GM12878 (cell line): ENCODE measurements around the gene AKAP11. TPM values are rescaled to one million over a fixed set of nuclear protein-coding genes. Genes with fewer than 3 reads are reported as not detected.

Experiments
- ATAC-seq: fragments of 200-7000 bp; cut with Tn5 transposase; 3 replicates; pipeline ENCODE4 v1.9.1; 2020; ENCODE audit warnings: mild to moderate bottlenecking, moderate library complexity
- BruUV-seq: library from RNA; stranded (reverse); fragments of 400-500 nt; replicated peaks from 2 replicates; lab custom pipeline; 2021; lab: Mats Ljungman, UMichigan
- CTCF ChIA-PET: fragments of 300-600 bp; sonication (Branson Sonifier 250); formaldehyde crosslinking; extraction: SDS; loops from one replicate; lab custom pipeline; 2021; ENCODE audit warnings: inconsistent platforms; lab: Yijun Ruan, JAX
- POLR2A ChIA-PET: fragments of 350-600 bp; formaldehyde crosslinking; extraction: SDS; loops from one replicate; lab custom pipeline; 2021; ENCODE audit warnings: inconsistent platforms; lab: Charles Lee
- RAD21 ChIA-PET: fragments of 300-600 bp; sonication (Branson Sonifier 250); formaldehyde crosslinking; loops from one replicate; lab custom pipeline; 2023; ENCODE audit warnings: antibody characterized with exemption; ENCODE audit not compliant: unreplicated experiment; lab: Charles Lee
- SMC1A ChIA-PET: fragments of 300-600 bp; sonication (Branson Sonifier 250); formaldehyde crosslinking; loops from one replicate; lab custom pipeline; 2023; ENCODE audit not compliant: unreplicated experiment, uncharacterized antibody; lab: Charles Lee
- DNase-seq: peaks from one replicate; pipeline ENCODE4 v3.0.0-alpha.2; 2011; ENCODE audit warnings: low read depth, low spot score
- FAIRE-seq: peaks from 3 replicates; lab custom pipeline; 2011; peaks lifted over from hg19 to GRCh38; lab: Jason Lieb, UNC
- H2AFZ ChIP-seq: 2 replicates; pipeline ENCODE4 v1.6.0; 2011; ENCODE audit warnings: low read depth, low read length, control low read depth; ENCODE audit not compliant: control insufficient read depth
- H3K27ac ChIP-seq: 2 replicates; pipeline ENCODE4 v1.5.1; 2011; ENCODE audit warnings: control low read depth; ENCODE audit not compliant: control insufficient read depth, insufficient read depth
- H3K27me3 ChIP-seq, 2 experiments: replicated peaks in 1 of 2; 2 replicates each; pipeline versions ENCODE4 v1.6.0 to v1.6.1; 2011; ENCODE audit warnings: low read length in 1 of 2; ENCODE audit not compliant: control insufficient read depth in 2 of 2, insufficient read depth in 2 of 2
- H3K36me3 ChIP-seq, 2 experiments: 2 replicates each; pipeline ENCODE4 v1.5.1; 2011; ENCODE audit warnings: low read length in 1 of 2; ENCODE audit not compliant: control insufficient read depth in 2 of 2, insufficient read depth in 2 of 2
- H3K4me1 ChIP-seq: 2 replicates; pipeline ENCODE4 v1.6.1; 2011; ENCODE audit warnings: mild to moderate bottlenecking, low read length, moderate library complexity, mixed read lengths; ENCODE audit not compliant: control insufficient read depth, insufficient read depth
- H3K4me2 ChIP-seq: 2 replicates; pipeline ENCODE4 v1.6.0; 2011; ENCODE audit warnings: control low read depth; ENCODE audit not compliant: control insufficient read depth, insufficient read depth
- H3K4me3 ChIP-seq: fragments of 200-600 bp; sonication (generic); 2 replicates; pipeline ENCODE4 v1.5.1; 2016
- H3K79me2 ChIP-seq: 2 replicates; pipeline ENCODE4 v1.6.0; 2011; ENCODE audit warnings: low read length; ENCODE audit not compliant: control insufficient read depth, insufficient read depth
- H3K9ac ChIP-seq: 2 replicates; pipeline ENCODE4 v1.8.0; 2011; ENCODE audit warnings: low read length, control low read depth, mixed read lengths; ENCODE audit not compliant: control insufficient read depth, insufficient read depth
- H3K9me3 ChIP-seq: replicated peaks from 3 replicates; pipeline ENCODE4 v1.5.1; 2011; ENCODE audit warnings: mild to moderate bottlenecking, low read length; ENCODE audit not compliant: control insufficient read depth, insufficient read depth
- H4K20me1 ChIP-seq: 2 replicates; pipeline ENCODE4 v1.6.0; 2011; ENCODE audit not compliant: control insufficient read depth, insufficient read depth
- ASH2L ChIP-seq: fragments of 300-600, 200-600 bp; sonication (generic); IDR thresholded peaks from 2 replicates; pipeline ENCODE4 v1.6.1; 2017; ENCODE audit warnings: low read depth, mild to moderate bottlenecking, borderline replicate concordance
- CHD4 ChIP-seq: fragments of 200-600 bp; sonication (generic); IDR thresholded peaks from 2 replicates; pipeline ENCODE4 v1.6.1; 2016; ENCODE audit warnings: mild to moderate bottlenecking
- E4F1 ChIP-seq: fragments of 450-650 bp; IDR thresholded peaks from 2 replicates; pipeline ENCODE4 v1.6.1; 2018; ENCODE audit warnings: borderline replicate concordance, mild to moderate bottlenecking; ENCODE audit not compliant: partially characterized antibody
- HDGF ChIP-seq: fragments of 450-650 bp; IDR thresholded peaks from 2 replicates; pipeline ENCODE4 v1.6.1; 2016; ENCODE audit warnings: antibody characterized with exemption
- IKZF1 ChIP-seq: fragments of 450-650 bp; conservative IDR thresholded peaks from 2 replicates; pipeline ENCODE4 v1.6.1; 2017; ENCODE audit warnings: antibody characterized with exemption, mild to moderate bottlenecking
- MXI1 ChIP-seq: fragments of 150-350 bp; IDR thresholded peaks from 2 replicates; pipeline ENCODE4 v1.6.1; 2011; ENCODE audit warnings: low read depth, mild to moderate bottlenecking, inconsistent platforms, low read length, improper control_type of control experiment
- MYB ChIP-seq: fragments of 150-350 bp; IDR thresholded peaks from 2 replicates; pipeline ENCODE4 v1.6.1; 2014; ENCODE audit warnings: mild to moderate bottlenecking, low read depth, low read length, borderline replicate concordance
- MYC ChIP-seq: IDR thresholded peaks from 2 replicates; pipeline ENCODE4 v1.6.1; 2011; ENCODE audit warnings: mild to moderate bottlenecking, low read length, moderate library complexity, inconsistent platforms; ENCODE audit not compliant: insufficient read depth, insufficient replicate concordance, insufficient read length, severe bottlenecking
- NBN ChIP-seq: fragments of 450-650 bp; IDR thresholded peaks from 2 replicates; pipeline ENCODE4 v1.6.1; 2016
- RCOR1 ChIP-seq: conservative IDR thresholded peaks from 2 replicates; pipeline ENCODE4 v1.6.1; 2012; ENCODE audit warnings: low read depth, low read length, improper control_type of control experiment
- RFX5 ChIP-seq: IDR thresholded peaks from 2 replicates; pipeline ENCODE4 v1.6.1; 2011; ENCODE audit warnings: low read depth, low read length, improper control_type of control experiment
- RUNX3 ChIP-seq: IDR thresholded peaks from 2 replicates; pipeline ENCODE4 v1.6.1; 2012; ENCODE audit warnings: low read length, inconsistent platforms
- SMAD5 ChIP-seq: IDR thresholded peaks from 2 replicates; pipeline ENCODE4 v1.6.1; 2016; ENCODE audit warnings: antibody characterized with exemption, low read depth
- STAT1 ChIP-seq: fragments of 450-650 bp; conservative IDR thresholded peaks from 2 replicates; pipeline ENCODE4 v1.6.1; 2014; ENCODE audit warnings: antibody characterized with exemption, mild to moderate bottlenecking
- STAT3 ChIP-seq: IDR thresholded peaks from 2 replicates; pipeline ENCODE4 v1.6.1; 2011; ENCODE audit warnings: low read depth, low read length, improper control_type of control experiment
- SUPT20H ChIP-seq: IDR thresholded peaks from 2 replicates; pipeline ENCODE4 v1.6.1; 2011; ENCODE audit warnings: low read depth, mild to moderate bottlenecking, low read length, moderate library complexity, borderline replicate concordance; ENCODE audit not compliant: control insufficient read depth
- ZNF384 ChIP-seq: IDR thresholded peaks from 2 replicates; pipeline ENCODE4 v1.6.1; 2012; ENCODE audit warnings: low read depth, mild to moderate bottlenecking, low read length, improper control_type of control experiment, borderline replicate concordance
- WGBS: methylation state at CpG from one replicate; pipeline ENCODE4 v1.1.6; 2016; ENCODE audit warnings: low lambda C conversion rate; ENCODE audit not compliant: insufficient replicate concordance, insufficient coverage; ENCODE audit errors: missing lambda C conversion rate; 5-methylcytosine and 5-hydroxymethylcytosine counted together
- in situ Hi-C: fragments of 300-500 bp; cut with MboI; formaldehyde crosslinking; loops from 9 replicates; pipeline ENCODE4 v1.14.3; 2018; ENCODE audit warnings: mixed read lengths
- intact Hi-C: fragments of 100-400 bp; cut with micrococcal nuclease; formaldehyde crosslinking; loops from one replicate; pipeline ENCODE4 v1.14.2; 2022; ENCODE audit not compliant: unreplicated experiment
- polyA plus RNA-seq, 11 experiments: library from polyadenylated mRNA; depleted of rRNA in 4 of 11; unstranded in 6 of 11; stranded (reverse) in 5 of 11; fragments of >200 nt; fragmentation: Nextera tagmentation in 4 of 11; fragmentation: Illumina TruSeq in 1 of 11; extraction: Ambion mirVana in 4 of 11; extraction: Trizol in 1 of 11; gene quantifications; 1 replicate in 1 of 11; 2 replicates in 10 of 11; pipeline versions ENCODE4 v1.2.1 to v1.2.3, GENCODE V29; 2011 to 2016; ENCODE audit warnings: inconsistent platforms in 2 of 11, missing spikeins in 2 of 11, low read depth in 1 of 11
- total RNA-seq, 4 experiments: library from RNA; depleted of rRNA in 3 of 4; stranded (reverse); fragments of >200 nt in 3 of 4; fragmentation: Illumina TruSeq in 1 of 4; extraction: Trizol in 1 of 4; gene quantifications; 2 replicates each; pipeline versions ENCODE4 v1.2.1 to v1.2.3, GENCODE V29; 2013 to 2021
- TF ChIP-seq, protein P1 (sequence below): IDR thresholded peaks from 2 replicates; pipeline ENCODE4 v1.6.1; 2011; ENCODE audit warnings: low read depth, mild to moderate bottlenecking, low read length, moderate library complexity, borderline replicate concordance; ENCODE audit errors: extremely low read depth
- TF ChIP-seq, protein P2 (sequence below): fragments of 450-650 bp; IDR thresholded peaks from 2 replicates; pipeline ENCODE4 v1.6.1; 2017; ENCODE audit warnings: antibody characterized with exemption, mild to moderate bottlenecking, moderate library complexity

AKAP11 gene
- total and polyA plus RNA-seq, 10 of the 15 experiments (the other 5 are each of a cell fraction or from before 2014, with no cell fraction given) = 4.8 to 36.8 (median 17.9) TPM

DNA sequence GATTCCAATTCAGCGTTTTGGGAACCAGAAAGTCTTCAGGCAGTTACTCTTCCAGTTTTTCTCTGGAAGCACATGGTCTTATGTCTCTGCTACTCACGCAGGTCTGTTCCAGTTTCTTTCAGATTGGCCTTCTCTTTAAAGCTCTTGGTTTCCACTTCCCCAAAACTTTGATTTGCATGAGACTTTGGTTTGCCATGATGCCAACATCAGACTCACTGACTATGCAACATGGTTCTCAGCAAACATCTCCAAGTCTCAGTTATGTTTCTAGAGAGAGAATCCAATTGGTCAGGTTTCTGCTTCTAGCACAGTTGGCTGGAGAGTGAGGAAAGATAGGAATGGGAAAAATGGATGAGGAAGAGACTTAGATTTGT is 3.1 kb downstream of the AKAP11 start:
- 0% methylated on average over 2 of the region's 2 CpGs for WGBS
- DNase-seq = peak; percentile 87
- SMC1A ChIA-PET = interaction anchor here (0.7 to 3.6 kb wide), 6 partner anchors 10 to 223 kb away, joined by 3 to 15 read pairs (median 4); no protein-coding TSS in a partner anchor
- Histone ChIP-seq H4K20me1 (no peaks in the 10 kb centered on the region), H3K4me3 (peak overlapping the region; percentile 89), H3K27ac (peak overlapping the region; percentile 93), H3K9ac (peak overlapping the region; percentile 93), H3K27me3 (no peaks in the 10 kb centered on the region), H3K4me2 (peak overlapping the region; percentile 77), H3K4me1 (peaks cover 23% of the 10 kb centered on the region), H2AFZ (no peak overlapping the region), H3K9me3 (no peaks in the 10 kb centered on the region; the same call in 2 of the 3 replicates), H3K36me3 (peaks cover 0 to 6% of the 10 kb centered on the region in 2 experiments; a peak in 2 of 4 replicates), H3K79me2 (peaks cover 86% of the 10 kb centered on the region)
- RAD21 ChIA-PET = interaction anchor here (0.6 to 1.6 kb wide), 5 partner anchors 12 to 140 kb away, joined by 3 to 6 read pairs (median 3); no protein-coding TSS in a partner anchor
- in situ Hi-C loops = no loop called here
- intact Hi-C loops = loop anchor here (5.0 to 10.0 kb wide), 4 partner anchors 230 to 1290 kb away; partner anchors contain the start of gene DGKH
- peak; percentile 90 for FAIRE-seq
- peak; percentile 47 for ATAC-seq
- POLR2A ChIA-PET = interaction anchor here (2.1 kb wide), 1 partner anchor 103 kb away, joined by 6 read pairs; no protein-coding TSS in a partner anchor
- no TSS peak for BruUV-seq
- CTCF ChIA-PET = no interaction called here
- TF ChIP-seq MXI1 = peak; percentile 95
- TF ChIP-seq CHD4 = no peak
- peak; percentile 24; the same call in 1 of the 2 replicates for TF ChIP-seq HDGF
- TF ChIP-seq ZNF384 = no peak
- TF ChIP-seq, protein P1, sequence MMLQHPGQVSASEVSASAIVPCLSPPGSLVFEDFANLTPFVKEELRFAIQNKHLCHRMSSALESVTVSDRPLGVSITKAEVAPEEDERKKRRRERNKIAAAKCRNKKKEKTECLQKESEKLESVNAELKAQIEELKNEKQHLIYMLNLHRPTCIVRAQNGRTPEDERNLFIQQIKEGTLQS = no peak
- TF ChIP-seq MYB = no peak
- TF ChIP-seq IKZF1 = peak; percentile 87
- no peak; the same call in 1 of the 2 replicates for TF ChIP-seq STAT1
- peak; percentile 59; the same call in 1 of the 2 replicates for TF ChIP-seq NBN
- TF ChIP-seq ASH2L = no peak
- TF ChIP-seq MYC = no peak
- peak; percentile 46; the same call in 1 of the 2 replicates for TF ChIP-seq RCOR1
- TF ChIP-seq SUPT20H = no peak
- TF ChIP-seq RFX5 = no peak
- TF ChIP-seq E4F1 = no peak
- no peak for TF ChIP-seq STAT3
- TF ChIP-seq RUNX3 = peak; percentile 70
- TF ChIP-seq SMAD5 = peak; percentile 55; the same call in 1 of the 2 replicates
- TF ChIP-seq, protein P2, sequence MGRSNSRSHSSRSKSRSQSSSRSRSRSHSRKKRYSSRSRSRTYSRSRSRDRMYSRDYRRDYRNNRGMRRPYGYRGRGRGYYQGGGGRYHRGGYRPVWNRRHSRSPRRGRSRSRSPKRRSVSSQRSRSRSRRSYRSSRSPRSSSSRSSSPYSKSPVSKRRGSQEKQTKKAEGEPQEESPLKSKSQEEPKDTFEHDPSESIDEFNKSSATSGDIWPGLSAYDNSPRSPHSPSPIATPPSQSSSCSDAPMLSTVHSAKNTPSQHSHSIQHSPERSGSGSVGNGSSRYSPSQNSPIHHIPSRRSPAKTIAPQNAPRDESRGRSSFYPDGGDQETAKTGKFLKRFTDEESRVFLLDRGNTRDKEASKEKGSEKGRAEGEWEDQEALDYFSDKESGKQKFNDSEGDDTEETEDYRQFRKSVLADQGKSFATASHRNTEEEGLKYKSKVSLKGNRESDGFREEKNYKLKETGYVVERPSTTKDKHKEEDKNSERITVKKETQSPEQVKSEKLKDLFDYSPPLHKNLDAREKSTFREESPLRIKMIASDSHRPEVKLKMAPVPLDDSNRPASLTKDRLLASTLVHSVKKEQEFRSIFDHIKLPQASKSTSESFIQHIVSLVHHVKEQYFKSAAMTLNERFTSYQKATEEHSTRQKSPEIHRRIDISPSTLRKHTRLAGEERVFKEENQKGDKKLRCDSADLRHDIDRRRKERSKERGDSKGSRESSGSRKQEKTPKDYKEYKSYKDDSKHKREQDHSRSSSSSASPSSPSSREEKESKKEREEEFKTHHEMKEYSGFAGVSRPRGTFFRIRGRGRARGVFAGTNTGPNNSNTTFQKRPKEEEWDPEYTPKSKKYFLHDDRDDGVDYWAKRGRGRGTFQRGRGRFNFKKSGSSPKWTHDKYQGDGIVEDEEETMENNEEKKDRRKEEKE = no peak
